IPS-18a (cell line): Measurements from ENCODE around the gene ZFYVE26.

Experiments used
- H3K27ac ChIP-seq: one replicate; pipeline ENCODE4 v1.5.1; 2013; ENCODE audit warnings: low read length
- H3K27me3 ChIP-seq: one replicate; pipeline ENCODE4 v1.6.1; 2013; ENCODE audit warnings: mild to moderate bottlenecking, low read length; ENCODE audit not compliant: control insufficient read depth, insufficient read depth
- H3K36me3 ChIP-seq: one replicate; pipeline ENCODE4 v1.6.1; 2013; ENCODE audit warnings: low read depth, low read length; ENCODE audit not compliant: control insufficient read depth
- H3K4me1 ChIP-seq: one replicate; pipeline ENCODE4 v1.6.1; 2013; ENCODE audit warnings: low read depth, low read length; ENCODE audit not compliant: control insufficient read depth
- H3K4me3 ChIP-seq: one replicate; pipeline ENCODE4 v1.5.1; 2013; ENCODE audit warnings: low read length
- H3K9ac ChIP-seq: one replicate; pipeline ENCODE4 v1.6.1; 2013; ENCODE audit warnings: mild to moderate bottlenecking, low read length, moderate library complexity
- H3K9me3 ChIP-seq: one replicate; pipeline ENCODE4 v1.6.1; 2013; ENCODE audit warnings: low read depth, low read length; ENCODE audit not compliant: control insufficient read depth

ZFYVE26 gene

DNA sequence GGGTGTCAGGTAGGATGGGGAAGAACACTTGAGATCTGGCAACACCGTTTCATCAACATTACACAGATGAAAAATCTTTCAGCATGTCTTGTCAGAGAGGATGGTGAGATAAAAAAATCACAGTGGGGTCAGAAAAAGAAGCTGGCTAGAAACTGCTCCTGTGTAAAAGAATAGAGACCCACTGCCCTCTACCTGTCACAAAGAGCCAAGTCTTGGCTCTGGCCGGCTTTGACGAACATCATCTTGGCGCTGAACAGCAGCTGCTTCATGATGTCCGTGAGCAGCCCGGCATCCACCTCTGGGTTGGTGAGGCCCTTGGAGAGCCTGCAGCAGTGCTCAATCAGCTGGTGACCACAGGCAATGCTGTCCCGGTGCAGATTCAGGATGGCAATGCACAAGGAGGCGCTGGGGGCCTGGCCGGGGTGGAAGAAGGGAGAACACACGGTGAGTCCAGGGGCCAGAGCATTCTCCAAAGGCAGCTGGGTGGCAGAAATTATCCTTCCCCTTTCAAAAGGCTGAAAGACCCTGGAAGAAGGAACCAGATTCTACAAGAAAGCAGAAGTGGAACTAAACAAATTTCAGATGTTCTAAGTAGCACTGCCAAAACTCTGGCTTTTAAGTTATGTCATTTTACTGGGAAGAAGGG is 50.2 kb downstream of the ZFYVE26 start:
- Histone ChIP-seq H3K9me3 (no peaks in the 10 kb centered on the region), H3K27me3 (no peaks in the 10 kb centered on the region), H3K4me3 (no peak overlapping the region), H3K9ac (no peak overlapping the region), H3K27ac (no peak overlapping the region), H3K4me1 (no peaks in the 10 kb centered on the region), H3K36me3 (peaks cover 81% of the 10 kb centered on the region)

DNA sequence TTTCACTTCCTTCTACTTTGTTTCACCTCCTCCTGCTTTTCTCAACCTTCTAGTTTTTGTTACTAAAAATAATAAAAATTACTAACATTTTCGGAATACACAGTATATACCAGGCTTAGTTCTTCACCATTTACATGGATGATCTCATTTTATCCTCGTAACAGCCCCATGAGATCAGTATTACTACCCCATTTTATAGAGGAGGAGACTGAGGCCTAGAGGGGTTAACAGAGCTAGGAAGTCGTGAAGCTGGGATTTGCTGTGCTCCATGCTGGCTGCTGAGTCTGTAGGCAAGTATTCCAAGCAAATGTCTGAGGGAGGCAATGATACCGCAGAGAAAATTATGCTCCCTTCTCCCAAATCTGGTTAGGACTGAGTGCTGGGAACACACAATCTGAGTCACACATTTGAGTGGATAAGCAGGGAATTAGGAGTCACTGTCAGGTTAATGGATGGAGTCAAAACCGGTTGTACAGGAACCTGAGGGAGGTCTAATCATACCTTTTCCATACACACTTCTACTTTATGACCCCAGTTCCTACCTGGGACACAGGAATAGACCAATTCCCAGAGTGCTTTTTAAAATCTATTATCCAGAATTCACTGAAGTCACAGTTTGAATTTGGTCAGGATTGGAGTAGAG is 51.1 kb downstream of the ZFYVE26 start:
- no peaks in the 10 kb centered on the region for H3K9me3 ChIP-seq
- H3K27me3 ChIP-seq, result no peaks in the 10 kb centered on the region
- no peak overlapping the region for H3K9ac ChIP-seq
- peaks cover 83% of the 10 kb centered on the region for H3K36me3 ChIP-seq
- H3K4me3 ChIP-seq, result no peak overlapping the region
- H3K27ac ChIP-seq, result no peak overlapping the region
- H3K4me1 ChIP-seq, result no peaks in the 10 kb centered on the region

- Histone ChIP-seq H3K4me3 (no peak overlapping the region), H3K9ac (no peak overlapping the region), H3K27me3 (no peaks in the 10 kb centered on the region), H3K27ac (no peak overlapping the region), H3K4me1 (no peaks in the 10 kb centered on the region), H3K9me3 (no peaks in the 10 kb centered on the region), H3K36me3 (peaks cover 80% of the 10 kb centered on the region)
These were observed 51.9 kb downstream of the ZFYVE26 start for GRCh38 chr14:67764496-67764895.

GRCh38 chr14:67763158-67763822 is 53.1 kb downstream of the ZFYVE26 start:
- peaks cover 68% of the 10 kb centered on the region for H3K36me3 ChIP-seq
- H3K4me3 ChIP-seq, result no peak overlapping the region
- H3K9ac ChIP-seq, result no peak overlapping the region
- no peak overlapping the region for H3K27ac ChIP-seq
- no peaks in the 10 kb centered on the region for H3K27me3 ChIP-seq
- no peaks in the 10 kb centered on the region for H3K9me3 ChIP-seq
- H3K4me1 ChIP-seq, result no peaks in the 10 kb centered on the region

- H3K9me3 ChIP-seq, result no peaks in the 10 kb centered on the region
- no peak overlapping the region for H3K27ac ChIP-seq
- H3K9ac ChIP-seq, result no peak overlapping the region
- no peaks in the 10 kb centered on the region for H3K4me1 ChIP-seq
- no peaks in the 10 kb centered on the region for H3K27me3 ChIP-seq
- H3K4me3 ChIP-seq, result no peak overlapping the region
- peaks cover 60% of the 10 kb centered on the region for H3K36me3 ChIP-seq
These were observed 54.3 kb downstream of the ZFYVE26 start for GRCh38 chr14:67762051-67762450.

DNA sequence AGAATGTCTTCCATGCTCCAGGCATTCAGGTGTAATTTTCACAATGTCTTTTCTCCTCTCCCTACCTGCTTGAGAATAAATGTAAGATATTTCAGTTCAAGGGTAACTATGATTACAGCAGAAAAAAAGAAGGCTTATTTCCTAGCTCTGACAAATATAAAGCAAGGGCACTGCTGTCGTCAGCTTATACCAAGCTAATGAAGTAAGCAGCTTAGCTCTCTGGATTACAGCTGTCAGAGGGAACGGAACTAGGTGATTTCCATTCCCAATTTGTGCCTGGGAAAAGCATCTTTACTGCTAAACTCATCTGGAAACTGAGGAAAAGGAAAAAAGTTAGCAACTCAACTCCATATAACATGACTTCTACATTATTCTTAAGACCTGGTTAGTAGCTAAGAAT is 56.5 kb downstream of the ZFYVE26 start:
- Histone ChIP-seq H3K36me3 (peaks cover 56% of the 10 kb centered on the region), H3K9me3 (no peaks in the 10 kb centered on the region)

GRCh38 chr14:67757175-67757574 is 59.2 kb downstream of the ZFYVE26 start:
- Histone ChIP-seq H3K27ac (no peak overlapping the region), H3K27me3 (no peaks in the 10 kb centered on the region), H3K4me3 (no peak overlapping the region), H3K36me3 (peaks cover 62% of the 10 kb centered on the region), H3K9ac (no peak overlapping the region), H3K4me1 (no peaks in the 10 kb centered on the region), H3K9me3 (no peaks in the 10 kb centered on the region)

More for the DNA sequence above, 56.5 kb downstream of the ZFYVE26 start:
- no peak overlapping the region for H3K9ac ChIP-seq
- H3K27ac ChIP-seq, result no peak overlapping the region
- no peaks in the 10 kb centered on the region for H3K27me3 ChIP-seq
- no peak overlapping the region for H3K4me3 ChIP-seq
- no peaks in the 10 kb centered on the region for H3K4me1 ChIP-seq

DNA sequence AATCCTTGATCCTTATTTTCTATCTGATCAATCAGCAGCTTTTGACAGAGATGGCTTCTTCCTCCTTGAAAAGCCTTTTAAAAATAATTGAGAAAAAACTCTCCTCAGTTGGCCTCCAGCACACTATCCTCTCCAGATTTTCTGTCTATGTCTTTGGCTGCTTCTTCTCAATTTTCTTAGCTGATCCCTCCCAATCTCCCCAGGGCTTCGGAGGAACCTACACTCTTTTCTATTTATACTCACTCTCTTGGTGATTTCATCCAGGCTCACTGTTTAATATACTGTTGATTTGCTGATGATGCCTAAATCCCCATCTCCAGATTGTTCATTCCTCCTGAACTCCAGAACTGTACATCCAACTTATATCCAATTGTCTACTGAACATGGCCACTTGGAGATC is 59.9 kb downstream of the ZFYVE26 start:
- no peak overlapping the region for H3K4me3 ChIP-seq
- peaks cover 63% of the 10 kb centered on the region for H3K36me3 ChIP-seq
- no peak overlapping the region for H3K27ac ChIP-seq
- no peaks in the 10 kb centered on the region for H3K9me3 ChIP-seq
- H3K9ac ChIP-seq, result no peak overlapping the region
- no peaks in the 10 kb centered on the region for H3K4me1 ChIP-seq
- H3K27me3 ChIP-seq, result no peaks in the 10 kb centered on the region

- Histone ChIP-seq H3K9ac (no peak overlapping the region), H3K27me3 (no peaks in the 10 kb centered on the region), H3K27ac (no peak overlapping the region), H3K4me1 (no peaks in the 10 kb centered on the region), H3K4me3 (no peak overlapping the region), H3K9me3 (no peaks in the 10 kb centered on the region), H3K36me3 (peaks cover 66% of the 10 kb centered on the region)
These were observed 66.9 kb downstream of the ZFYVE26 start for GRCh38 chr14:67749341-67750084.

DNA sequence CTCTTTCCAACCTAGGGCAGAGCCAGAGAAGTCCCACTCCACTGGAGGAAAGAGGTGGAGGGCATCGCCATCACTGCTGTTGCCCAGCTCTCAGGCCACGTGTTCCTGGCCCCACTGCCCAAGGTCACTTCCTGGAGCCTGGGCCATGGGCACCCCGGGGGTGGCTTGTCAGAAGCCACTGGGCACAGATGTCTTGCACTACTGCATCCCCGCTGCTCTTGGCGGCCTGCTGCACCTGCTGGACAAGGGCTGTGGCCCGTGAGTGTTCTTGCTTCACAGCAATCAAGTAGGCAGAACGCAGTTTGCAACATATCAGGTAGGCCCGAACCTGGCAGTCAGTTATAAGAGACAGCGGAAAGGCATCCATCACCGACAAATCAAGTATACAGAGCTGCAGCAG is 68.1 kb downstream of the ZFYVE26 start:
- H3K27me3 ChIP-seq, result no peaks in the 10 kb centered on the region
- H3K27ac ChIP-seq, result no peak overlapping the region
- H3K4me3 ChIP-seq, result no peak overlapping the region
- no peaks in the 10 kb centered on the region for H3K9me3 ChIP-seq
- no peak overlapping the region for H3K9ac ChIP-seq
- no peaks in the 10 kb centered on the region for H3K4me1 ChIP-seq
- peaks cover 54% of the 10 kb centered on the region for H3K36me3 ChIP-seq

- Histone ChIP-seq H3K9me3 (no peaks in the 10 kb centered on the region), H3K27me3 (no peaks in the 10 kb centered on the region), H3K4me3 (no peak overlapping the region), H3K36me3 (peaks cover 40% of the 10 kb centered on the region), H3K27ac (no peak overlapping the region), H3K4me1 (no peaks in the 10 kb centered on the region), H3K9ac (no peak overlapping the region)
These were observed 69.5 kb downstream of the ZFYVE26 start for GRCh38 chr14:67746927-67747326.
